Trophoblast cell (in vitro differentiated cells and primary cell): ENCODE measurements around the gene RBBP8.
A peak's percentile ranks its signal among the peaks of the same experiment; 100 is the strongest.

Experiments used
- DNase-seq, 2 donors: peaks; one replicate each; pipeline ENCODE4 v3.0.0-alpha.2; 2016
- H2AFZ ChIP-seq: 2 replicates; pipeline ENCODE4 v1.6.1; 2013; ENCODE audit warnings: low read length, moderate library complexity, mild to moderate bottlenecking; ENCODE audit not compliant: insufficient read depth, poor library complexity
- H2AK5ac ChIP-seq: 2 replicates; pipeline ENCODE4 v1.6.1; 2013; ENCODE audit warnings: mild to moderate bottlenecking, low read length
- H2BK120ac ChIP-seq: 2 replicates; pipeline ENCODE4 v1.6.1; 2013; ENCODE audit warnings: low read length, mild to moderate bottlenecking, moderate library complexity; ENCODE audit not compliant: insufficient read depth, poor library complexity
- H2BK12ac ChIP-seq: 2 replicates; pipeline ENCODE4 v1.6.1; 2013; ENCODE audit warnings: mild to moderate bottlenecking, low read length, moderate library complexity
- H2BK5ac ChIP-seq: 2 replicates; pipeline ENCODE4 v1.6.1; 2013; ENCODE audit warnings: low read length, low read depth, moderate library complexity, mild to moderate bottlenecking; ENCODE audit not compliant: poor library complexity
- H3K14ac ChIP-seq: 2 replicates; pipeline ENCODE4 v1.6.1; 2013; ENCODE audit warnings: mild to moderate bottlenecking, low read length
- H3K18ac ChIP-seq: 2 replicates; pipeline ENCODE4 v1.6.1; 2013; ENCODE audit warnings: mild to moderate bottlenecking, low read length
- H3K23ac ChIP-seq: 2 replicates; pipeline ENCODE4 v1.6.1; 2013; ENCODE audit warnings: low read length
- H3K27ac ChIP-seq: 2 replicates; pipeline ENCODE4 v1.5.1; 2013; ENCODE audit warnings: low read depth, mild to moderate bottlenecking, inconsistent platforms, low read length, moderate library complexity
- H3K27me3 ChIP-seq: 2 replicates; pipeline ENCODE4 v1.6.1; 2013; ENCODE audit warnings: inconsistent platforms, mild to moderate bottlenecking, low read length, moderate library complexity; ENCODE audit not compliant: insufficient read depth
- H3K36me3 ChIP-seq, 2 experiments: 1 replicate in 1 of 2; 2 replicates in 1 of 2; pipeline ENCODE4 v1.6.1; 2013; ENCODE audit warnings: low read length in 2 of 2, mild to moderate bottlenecking in 2 of 2, moderate library complexity in 1 of 2; ENCODE audit not compliant: insufficient read depth in 2 of 2, control insufficient read depth in 1 of 2
- H3K4ac ChIP-seq: 2 replicates; pipeline ENCODE4 v1.6.1; 2013; ENCODE audit warnings: low read depth, mild to moderate bottlenecking, low read length, moderate library complexity
- H3K4me1 ChIP-seq, 2 experiments: 1 replicate in 1 of 2; 2 replicates in 1 of 2; pipeline ENCODE4 v1.6.1; 2013; ENCODE audit warnings: low read length in 2 of 2, mild to moderate bottlenecking in 2 of 2, moderate library complexity in 1 of 2; ENCODE audit not compliant: insufficient read depth in 2 of 2, control insufficient read depth in 1 of 2
- H3K4me2 ChIP-seq: 2 replicates; pipeline ENCODE4 v1.6.1; 2013; ENCODE audit warnings: inconsistent platforms, mild to moderate bottlenecking, low read length, moderate library complexity
- H3K4me3 ChIP-seq: 2 replicates; pipeline ENCODE4 v1.5.1; 2013; ENCODE audit warnings: mild to moderate bottlenecking, low read depth, low read length, inconsistent platforms
- H3K79me1 ChIP-seq: one replicate; pipeline ENCODE4 v1.6.1; 2013; ENCODE audit warnings: low read length
- H3K79me2 ChIP-seq: 2 replicates; pipeline ENCODE4 v1.6.1; 2013; ENCODE audit warnings: low read length, mild to moderate bottlenecking; ENCODE audit not compliant: control insufficient read depth, insufficient read depth, poor library complexity
- H3K9ac ChIP-seq: 2 replicates; pipeline ENCODE4 v1.6.1; 2013; ENCODE audit warnings: mild to moderate bottlenecking, low read length
- H3K9me3 ChIP-seq: 2 replicates; pipeline ENCODE4 v1.6.1; 2013; ENCODE audit warnings: low read depth, mild to moderate bottlenecking, control low read depth, inconsistent platforms, low read length; ENCODE audit not compliant: insufficient read depth
- H4K12ac ChIP-seq: 2 replicates; pipeline ENCODE4 v1.6.1; 2013; ENCODE audit warnings: low read depth, mild to moderate bottlenecking, low read length, moderate library complexity
- H4K8ac ChIP-seq: 2 replicates; pipeline ENCODE4 v1.6.1; 2013; ENCODE audit warnings: low read depth, mild to moderate bottlenecking, low read length, moderate library complexity
- H4K91ac ChIP-seq: one replicate; pipeline ENCODE4 v1.6.1; 2013; ENCODE audit warnings: low read depth, mild to moderate bottlenecking, low read length, moderate library complexity
- WGBS: extraction: QIAGEN DNeasy Blood & Tissue Kit; methylation state at CpG from one replicate; pipeline ENCODE4 v1.1.7; 2013; ENCODE audit warnings: missing lambda C conversion rate; ENCODE audit not compliant: insufficient read length, insufficient coverage; ENCODE audit errors: extremely low coverage; 5-methylcytosine and 5-hydroxymethylcytosine counted together

RBBP8 gene

GRCh38 chr18:22964116-22964515 is 31.0 kb downstream of the RBBP8 start:
- no peak overlapping the region for H4K91ac ChIP-seq
- no peak overlapping the region for H3K4ac ChIP-seq
- WGBS = no CpG with 5 or more reads among the region's 3 CpGs
- H3K4me3 ChIP-seq = no peak overlapping the region
- no peaks in the 10 kb centered on the region for H3K4me1 ChIP-seq
- no peak overlapping the region for H3K27ac ChIP-seq
- DNase-seq = peak; percentile 37 to 79
- no peak overlapping the region for H4K12ac ChIP-seq
- no peaks in the 10 kb centered on the region for H3K36me3 ChIP-seq
- H3K14ac ChIP-seq = no peak overlapping the region
- no peak overlapping the region for H2AFZ ChIP-seq
- no peak overlapping the region for H3K9ac ChIP-seq
- H4K8ac ChIP-seq = no peak overlapping the region
- H3K4me2 ChIP-seq = no peak overlapping the region
- no peaks in the 10 kb centered on the region for H3K79me2 ChIP-seq
- no peak overlapping the region for H2BK120ac ChIP-seq
- H2BK12ac ChIP-seq = no peak overlapping the region
- no peaks in the 10 kb centered on the region for H3K9me3 ChIP-seq
- no peak overlapping the region for H2AK5ac ChIP-seq
- no peak overlapping the region for H3K18ac ChIP-seq
- no peaks in the 10 kb centered on the region for H3K79me1 ChIP-seq
- H3K27me3 ChIP-seq = no peaks in the 10 kb centered on the region
- H3K23ac ChIP-seq = no peak overlapping the region
- H2BK5ac ChIP-seq = no peak overlapping the region

GRCh38 chr18:22964722-22965121 is 31.6 kb downstream of the RBBP8 start:
- no peak overlapping the region for H2AFZ ChIP-seq
- H3K23ac ChIP-seq = no peak overlapping the region
- no peak overlapping the region for H3K4me3 ChIP-seq
- no peaks in the 10 kb centered on the region for H3K4me1 ChIP-seq
- H3K79me2 ChIP-seq = no peaks in the 10 kb centered on the region
- DNase-seq = no peak
- no peak overlapping the region for H3K18ac ChIP-seq
- no peaks in the 10 kb centered on the region for H3K79me1 ChIP-seq
- no peak overlapping the region for H3K9ac ChIP-seq
- no peak overlapping the region for H3K4ac ChIP-seq
- H2BK5ac ChIP-seq = no peak overlapping the region
- no peak overlapping the region for H2BK12ac ChIP-seq
- no peak overlapping the region for H3K4me2 ChIP-seq
- H3K9me3 ChIP-seq = no peaks in the 10 kb centered on the region
- no peak overlapping the region for H2BK120ac ChIP-seq
- H3K14ac ChIP-seq = no peak overlapping the region
- H4K12ac ChIP-seq = no peak overlapping the region
- H4K8ac ChIP-seq = no peak overlapping the region
- H4K91ac ChIP-seq = no peak overlapping the region
- H3K27me3 ChIP-seq = no peaks in the 10 kb centered on the region
- no peak overlapping the region for H3K27ac ChIP-seq
- H2AK5ac ChIP-seq = no peak overlapping the region
- H3K36me3 ChIP-seq = no peaks in the 10 kb centered on the region

- Histone ChIP-seq H3K23ac (no peak overlapping the region), H3K79me2 (no peaks in the 10 kb centered on the region), H3K36me3 (no peaks in the 10 kb centered on the region), H3K9me3 (no peaks in the 10 kb centered on the region), H3K4ac (no peak overlapping the region), H4K91ac (no peak overlapping the region), H2AFZ (no peak overlapping the region), H3K79me1 (no peaks in the 10 kb centered on the region), H3K9ac (no peak overlapping the region), H3K4me3 (no peak overlapping the region), H3K14ac (no peak overlapping the region), H4K8ac (no peak overlapping the region), H2BK5ac (no peak overlapping the region), H3K18ac (no peak overlapping the region), H4K12ac (no peak overlapping the region), H3K27ac (no peak overlapping the region), H3K27me3 (no peaks in the 10 kb centered on the region), H3K4me1 (no peaks in the 10 kb centered on the region), H2AK5ac (no peak overlapping the region), H2BK120ac (no peak overlapping the region), H3K4me2 (no peak overlapping the region), H2BK12ac (no peak overlapping the region)
- WGBS = no CpG with 5 or more reads among the region's 3 CpGs
- DNase-seq = no peak
These were observed 37.9 kb downstream of the RBBP8 start for GRCh38 chr18:22971038-22971437.

GRCh38 chr18:22974001-22974400 is 40.9 kb downstream of the RBBP8 start:
- Histone ChIP-seq H3K27me3 (no peaks in the 10 kb centered on the region), H3K4me1 (no peaks in the 10 kb centered on the region), H3K18ac (no peak overlapping the region), H2AK5ac (no peak overlapping the region), H3K79me1 (no peaks in the 10 kb centered on the region), H3K14ac (no peak overlapping the region), H3K9ac (no peak overlapping the region), H2BK5ac (no peak overlapping the region), H4K8ac (no peak overlapping the region), H4K12ac (no peak overlapping the region), H3K27ac (no peak overlapping the region), H2AFZ (no peak overlapping the region), H3K4me3 (no peak overlapping the region), H3K4me2 (no peak overlapping the region), H3K36me3 (no peaks in the 10 kb centered on the region), H4K91ac (no peak overlapping the region), H2BK120ac (no peak overlapping the region), H3K9me3 (no peaks in the 10 kb centered on the region), H2BK12ac (no peak overlapping the region), H3K4ac (no peak overlapping the region), H3K79me2 (no peaks in the 10 kb centered on the region), H3K23ac (no peak overlapping the region)
- no peak for DNase-seq

- DNase-seq = no peak
These were observed 41.6 kb downstream of the RBBP8 start for GRCh38 chr18:22974707-22975106.

More at GRCh38 chr18:22974707-22975106, 41.6 kb downstream of the RBBP8 start:
- H3K4ac ChIP-seq = no peak overlapping the region
- H3K4me1 ChIP-seq = no peaks in the 10 kb centered on the region
- no peak overlapping the region for H2BK5ac ChIP-seq
- H3K18ac ChIP-seq = no peak overlapping the region
- H3K23ac ChIP-seq = no peak overlapping the region
- no peaks in the 10 kb centered on the region for H3K27me3 ChIP-seq
- H3K9ac ChIP-seq = no peak overlapping the region
- H2BK120ac ChIP-seq = no peak overlapping the region
- no peak overlapping the region for H2BK12ac ChIP-seq
- H2AK5ac ChIP-seq = no peak overlapping the region
- no peak overlapping the region for H3K4me3 ChIP-seq
- no peak overlapping the region for H4K12ac ChIP-seq
- H2AFZ ChIP-seq = no peak overlapping the region
- H4K91ac ChIP-seq = no peak overlapping the region
- H3K79me2 ChIP-seq = no peaks in the 10 kb centered on the region
- WGBS = no CpG with 5 or more reads among the region's 5 CpGs
- H4K8ac ChIP-seq = no peak overlapping the region
- no peak overlapping the region for H3K4me2 ChIP-seq
- H3K27ac ChIP-seq = no peak overlapping the region
- H3K14ac ChIP-seq = no peak overlapping the region
- no peaks in the 10 kb centered on the region for H3K79me1 ChIP-seq
- H3K9me3 ChIP-seq = no peaks in the 10 kb centered on the region
- H3K36me3 ChIP-seq = no peaks in the 10 kb centered on the region
